Panc1 (cell line): ENCODE data around the gene SKAP1. TPM values are rescaled to one million over a fixed set of nuclear protein-coding genes. Genes with fewer than 3 reads are reported as not detected.

Source experiments
- ATAC-seq: fragments of 200-7000 bp; cut with Tn5 transposase; 2 replicates; pipeline ENCODE4 v1.9.1; 2020; ENCODE audit warnings: mild to moderate bottlenecking, moderate library complexity
- BruUV-seq: library from RNA; stranded (reverse); fragments of 400-500 nt; replicated peaks from 2 replicates; lab custom pipeline; 2021; lab: Mats Ljungman, UMichigan
- CTCF ChIA-PET: fragments of 300-600 bp; sonication (Branson Sonifier 250); formaldehyde crosslinking; loops from one replicate; lab custom pipeline; 2022; ENCODE audit warnings: antibody characterized with exemption; lab: Charles Lee
- POLR2A ChIA-PET: fragments of 300-600 bp; sonication (Branson Sonifier 250); formaldehyde crosslinking; loops from one replicate; lab custom pipeline; 2022; ENCODE audit warnings: antibody characterized with exemption; lab: Charles Lee
- DNase-seq: peaks from one replicate; pipeline ENCODE4 v3.0.0-alpha.2; 2010; ENCODE audit warnings: low read depth, low spot score
- H3K27ac ChIP-seq: 2 replicates; pipeline ENCODE4 v1.5.1; 2011; ENCODE audit warnings: mild to moderate bottlenecking, low read length, inconsistent platforms
- H3K27me3 ChIP-seq: fragments of 200-500 bp; sonication (Bioruptor generic); 2 replicates; pipeline ENCODE4 v1.6.0; 2014; ENCODE audit warnings: low read length, inconsistent platforms; ENCODE audit not compliant: control insufficient read depth, insufficient read depth
- H3K36me3 ChIP-seq: fragments of 200-500 bp; sonication (Bioruptor generic); 2 replicates; pipeline ENCODE4 v1.5.1; 2014; ENCODE audit warnings: inconsistent platforms, mild to moderate bottlenecking, low read length, moderate library complexity; ENCODE audit not compliant: control insufficient read depth, insufficient read depth
- H3K4me1 ChIP-seq: 2 replicates; pipeline ENCODE4 v1.5.1; 2011; ENCODE audit warnings: inconsistent platforms, mild to moderate bottlenecking, low read length, moderate library complexity; ENCODE audit not compliant: control insufficient read depth, insufficient read depth
- H3K4me3 ChIP-seq, 2 experiments: 2 replicates each; pipeline ENCODE4 v1.5.1; 2011 to 2012; ENCODE audit warnings: low read depth in 2 of 2, low read length in 2 of 2, mild to moderate bottlenecking in 2 of 2, inconsistent platforms in 1 of 2, moderate library complexity in 1 of 2
- H3K9me3 ChIP-seq: fragments of 200-500 bp; sonication (Bioruptor generic); 2 replicates; pipeline ENCODE4 v1.5.1; 2014; ENCODE audit warnings: low read depth, mild to moderate bottlenecking, inconsistent platforms, low read length, moderate library complexity; ENCODE audit not compliant: control insufficient read depth, insufficient read depth
- POLR2AphosphoS5 ChIP-seq: IDR thresholded peaks from 2 replicates; pipeline ENCODE4 v1.6.1; 2012; ENCODE audit warnings: mild to moderate bottlenecking, low read depth, low read length, moderate library complexity
- SIN3A ChIP-seq: IDR thresholded peaks from 2 replicates; pipeline ENCODE4 v1.6.1; 2012; ENCODE audit warnings: low read depth, mild to moderate bottlenecking, low read length, moderate library complexity, borderline replicate concordance; ENCODE audit not compliant: insufficient read depth
- TCF7L2 ChIP-seq: IDR thresholded peaks from 2 replicates; pipeline ENCODE4 v1.6.1; 2011; ENCODE audit warnings: mild to moderate bottlenecking, low read depth, low read length, inconsistent platforms
- in situ Hi-C: cut with HindIII; loops from 2 replicates; pipeline ENCODE4 v1.10.0; 2016; ENCODE audit warnings: low sequenced_read_pairs, low pct_unique_long_range_greater_than_20kb
- intact Hi-C: fragments of 100-400 bp; cut with micrococcal nuclease; formaldehyde crosslinking; loops from one replicate; pipeline ENCODE4 v1.10.0; 2022; ENCODE audit not compliant: unreplicated experiment
- total RNA-seq: library from RNA; stranded (reverse); gene quantifications from one replicate; pipeline ENCODE4 v1.2.1, GENCODE V29; 2021; ENCODE audit not compliant: unreplicated experiment
- TF ChIP-seq, protein P1 (sequence below): fragments of 450-650 bp; IDR thresholded peaks from 2 replicates; pipeline ENCODE4 v1.5.1; 2017; ENCODE audit warnings: mild to moderate bottlenecking
- TF ChIP-seq, protein P2 (sequence below), 2 experiments: IDR thresholded peaks; 2 replicates each; pipeline ENCODE4 v1.6.1; 2011 to 2012; ENCODE audit warnings: low read depth in 2 of 2, control low read depth in 1 of 2, low read length in 1 of 2, mild to moderate bottlenecking in 1 of 2, moderate library complexity in 1 of 2; ENCODE audit not compliant: insufficient read depth in 1 of 2

The SKAP1 gene
- total RNA-seq, 1 experiment from 2014 or later = 0.90 TPM

GRCh38 chr17:48322060-48322459 lies 108.0 kb downstream of the SKAP1 start:
- Histone ChIP-seq H3K36me3 (no peaks in the 10 kb centered on the region), H3K27ac (no peak overlapping the region), H3K4me1 (no peaks in the 10 kb centered on the region), H3K27me3 (no peaks in the 10 kb centered on the region), H3K9me3 (no peaks in the 10 kb centered on the region), H3K4me3 (no peak overlapping the region)
- ATAC-seq (peak; percentile 66; the same call in 1 of the 2 replicates), DNase-seq (no peak)
- CTCF ChIA-PET = interaction anchor here (0.5 to 1.0 kb wide), 2 partner anchors 14 to 224 kb away, joined by 3 to 5 read pairs; no protein-coding TSS in a partner anchor
- no TSS peak for BruUV-seq
- TF ChIP-seq, protein P1, sequence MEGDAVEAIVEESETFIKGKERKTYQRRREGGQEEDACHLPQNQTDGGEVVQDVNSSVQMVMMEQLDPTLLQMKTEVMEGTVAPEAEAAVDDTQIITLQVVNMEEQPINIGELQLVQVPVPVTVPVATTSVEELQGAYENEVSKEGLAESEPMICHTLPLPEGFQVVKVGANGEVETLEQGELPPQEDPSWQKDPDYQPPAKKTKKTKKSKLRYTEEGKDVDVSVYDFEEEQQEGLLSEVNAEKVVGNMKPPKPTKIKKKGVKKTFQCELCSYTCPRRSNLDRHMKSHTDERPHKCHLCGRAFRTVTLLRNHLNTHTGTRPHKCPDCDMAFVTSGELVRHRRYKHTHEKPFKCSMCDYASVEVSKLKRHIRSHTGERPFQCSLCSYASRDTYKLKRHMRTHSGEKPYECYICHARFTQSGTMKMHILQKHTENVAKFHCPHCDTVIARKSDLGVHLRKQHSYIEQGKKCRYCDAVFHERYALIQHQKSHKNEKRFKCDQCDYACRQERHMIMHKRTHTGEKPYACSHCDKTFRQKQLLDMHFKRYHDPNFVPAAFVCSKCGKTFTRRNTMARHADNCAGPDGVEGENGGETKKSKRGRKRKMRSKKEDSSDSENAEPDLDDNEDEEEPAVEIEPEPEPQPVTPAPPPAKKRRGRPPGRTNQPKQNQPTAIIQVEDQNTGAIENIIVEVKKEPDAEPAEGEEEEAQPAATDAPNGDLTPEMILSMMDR = peak; percentile 45; the same call in 1 of the 2 replicates
- TF ChIP-seq POLR2AphosphoS5 = no peak
- TF ChIP-seq, protein P2, sequence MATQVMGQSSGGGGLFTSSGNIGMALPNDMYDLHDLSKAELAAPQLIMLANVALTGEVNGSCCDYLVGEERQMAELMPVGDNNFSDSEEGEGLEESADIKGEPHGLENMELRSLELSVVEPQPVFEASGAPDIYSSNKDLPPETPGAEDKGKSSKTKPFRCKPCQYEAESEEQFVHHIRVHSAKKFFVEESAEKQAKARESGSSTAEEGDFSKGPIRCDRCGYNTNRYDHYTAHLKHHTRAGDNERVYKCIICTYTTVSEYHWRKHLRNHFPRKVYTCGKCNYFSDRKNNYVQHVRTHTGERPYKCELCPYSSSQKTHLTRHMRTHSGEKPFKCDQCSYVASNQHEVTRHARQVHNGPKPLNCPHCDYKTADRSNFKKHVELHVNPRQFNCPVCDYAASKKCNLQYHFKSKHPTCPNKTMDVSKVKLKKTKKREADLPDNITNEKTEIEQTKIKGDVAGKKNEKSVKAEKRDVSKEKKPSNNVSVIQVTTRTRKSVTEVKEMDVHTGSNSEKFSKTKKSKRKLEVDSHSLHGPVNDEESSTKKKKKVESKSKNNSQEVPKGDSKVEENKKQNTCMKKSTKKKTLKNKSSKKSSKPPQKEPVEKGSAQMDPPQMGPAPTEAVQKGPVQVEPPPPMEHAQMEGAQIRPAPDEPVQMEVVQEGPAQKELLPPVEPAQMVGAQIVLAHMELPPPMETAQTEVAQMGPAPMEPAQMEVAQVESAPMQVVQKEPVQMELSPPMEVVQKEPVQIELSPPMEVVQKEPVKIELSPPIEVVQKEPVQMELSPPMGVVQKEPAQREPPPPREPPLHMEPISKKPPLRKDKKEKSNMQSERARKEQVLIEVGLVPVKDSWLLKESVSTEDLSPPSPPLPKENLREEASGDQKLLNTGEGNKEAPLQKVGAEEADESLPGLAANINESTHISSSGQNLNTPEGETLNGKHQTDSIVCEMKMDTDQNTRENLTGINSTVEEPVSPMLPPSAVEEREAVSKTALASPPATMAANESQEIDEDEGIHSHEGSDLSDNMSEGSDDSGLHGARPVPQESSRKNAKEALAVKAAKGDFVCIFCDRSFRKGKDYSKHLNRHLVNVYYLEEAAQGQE (IDR thresholded peaks at IDR 0.05; ENCODE audit: insufficient read depth in 1 of 2, low read depth in 2 of 2, low read length in 1 of 2) = no peak
- intact Hi-C loops = no loop called here
- in situ Hi-C loops = no loop called here
- POLR2A ChIA-PET = no interaction called here

GRCh38 chr17:48317732-48318131 lies 112.3 kb downstream of the SKAP1 start:
- DNase-seq = no peak
- H3K27me3 ChIP-seq = no peaks in the 10 kb centered on the region

More at GRCh38 chr17:48317732-48318131, 112.3 kb downstream of the SKAP1 start:
- in situ Hi-C loops (no loop called here), intact Hi-C loops (no loop called here)
- Histone ChIP-seq H3K9me3 (no peaks in the 10 kb centered on the region), H3K27ac (no peak overlapping the region), H3K4me3 (no peak overlapping the region), H3K36me3 (no peaks in the 10 kb centered on the region), H3K4me1 (no peaks in the 10 kb centered on the region)
- ChIA-PET CTCF (interaction anchor here (0.6 kb wide), 1 partner anchor 284 kb away, joined by 7 read pairs; no protein-coding TSS in a partner anchor), POLR2A (no interaction called here)
- no peak for TF ChIP-seq SIN3A
- TF ChIP-seq, protein P1 = no peak
- TF ChIP-seq, protein P2 (IDR thresholded peaks at IDR 0.05; ENCODE audit: insufficient read depth in 1 of 2, low read depth in 2 of 2, low read length in 1 of 2) = no peak
- no peak for TF ChIP-seq POLR2AphosphoS5
- no peak for TF ChIP-seq TCF7L2
- BruUV-seq = no TSS peak
- ATAC-seq = no peak
